ENCODE results near the gene ENGASE.
"Not testable (repeated sequence)": the region's sequence is repeated elsewhere in the genome, so short reads cannot be mapped to it uniquely, and the experiment has no call there.

Gene ENGASE

GRCh38 chr17:79074649-79075445, at the start of gene ENGASE:
Gene ENGASE (plus strand): TSS chr17:79074824. CDS start chr17:79074945, 121 bp downstream.
- Mint-ChIP-seq H3K36me3 (ENCODE audit: insufficient read depth) (peaks cover 5% of the 10 kb centered on the region), H3K9me3 (no peaks in the 10 kb centered on the region), H3K27ac (ENCODE audit: low read depth) (peak within 1 kb of the TSS; percentile 51), H3K27me3 (no peaks in the 10 kb centered on the region), H3K4me1 (peaks cover 12% of the 10 kb centered on the region), H3K4me3 (peak within 1 kb of the TSS; percentile 76)
- DNase-seq (ENCODE audit: low spot score in 2 of 2) (peak; percentile 77 to 81), ATAC-seq (replicated peaks; ENCODE audit: extremely low read depth, poor library complexity, severe bottlenecking) (peak; percentile 97)

GRCh38 chr17:79024901-79025737, 49.5 kb upstream of the ENGASE start:
- Mint-ChIP-seq H3K4me3 (peak overlapping the region; percentile 79), H3K27me3 (peaks cover 61% of the 10 kb centered on the region), H3K36me3 (ENCODE audit: insufficient read depth) (no peaks in the 10 kb centered on the region), H3K27ac (ENCODE audit: low read depth) (no peak overlapping the region), H3K4me1 (peaks cover 10% of the 10 kb centered on the region), H3K9me3 (no peaks in the 10 kb centered on the region)
- DNase-seq (ENCODE audit: low spot score in 2 of 2): no peak
- no peak for ATAC-seq (replicated peaks; ENCODE audit: extremely low read depth, poor library complexity, severe bottlenecking)

GRCh38 chr17:79026376-79027273, 48.0 kb upstream of the ENGASE start:
- H3K27me3 Mint-ChIP-seq: peaks cover 76% of the 10 kb centered on the region
- H3K27ac Mint-ChIP-seq (ENCODE audit: low read depth): no peak overlapping the region
- ATAC-seq (replicated peaks; ENCODE audit: extremely low read depth, poor library complexity, severe bottlenecking): no peak
- no peak for DNase-seq (ENCODE audit: low spot score in 2 of 2)
- H3K4me3 Mint-ChIP-seq: no peak overlapping the region
- H3K4me1 Mint-ChIP-seq: peaks cover 10% of the 10 kb centered on the region
- no peaks in the 10 kb centered on the region for H3K9me3 Mint-ChIP-seq
- H3K36me3 Mint-ChIP-seq (ENCODE audit: insufficient read depth): no peaks in the 10 kb centered on the region

- ATAC-seq (replicated peaks; ENCODE audit: extremely low read depth, poor library complexity, severe bottlenecking): no peak
- H3K4me3 Mint-ChIP-seq: no peak overlapping the region
These were observed 47.2 kb upstream of the ENGASE start for GRCh38 chr17:79027274-79027924.

GRCh38 chr17:79027925-79028491, 46.6 kb upstream of the ENGASE start:
- Mint-ChIP-seq H3K4me3 (no peak overlapping the region), H3K27ac (ENCODE audit: low read depth) (no peak overlapping the region), H3K4me1 (peaks cover 10% of the 10 kb centered on the region), H3K36me3 (ENCODE audit: insufficient read depth) (no peaks in the 10 kb centered on the region), H3K27me3 (peaks cover 90% of the 10 kb centered on the region), H3K9me3 (no peaks in the 10 kb centered on the region)
- no peak for ATAC-seq (replicated peaks; ENCODE audit: extremely low read depth, poor library complexity, severe bottlenecking)
- no peak for DNase-seq (ENCODE audit: low spot score in 2 of 2)

More at GRCh38 chr17:79027274-79027924, 47.2 kb upstream of the ENGASE start:
- H3K27me3 Mint-ChIP-seq: peaks cover 83% of the 10 kb centered on the region
- H3K27ac Mint-ChIP-seq (ENCODE audit: low read depth): no peak overlapping the region
- H3K36me3 Mint-ChIP-seq (ENCODE audit: insufficient read depth): no peaks in the 10 kb centered on the region
- H3K4me1 Mint-ChIP-seq: peaks cover 10% of the 10 kb centered on the region
- DNase-seq (ENCODE audit: low spot score in 2 of 2): no peak
- no peaks in the 10 kb centered on the region for H3K9me3 Mint-ChIP-seq

- DNase-seq (ENCODE audit: low spot score in 2 of 2) (no peak), ATAC-seq (replicated peaks; ENCODE audit: extremely low read depth, poor library complexity, severe bottlenecking) (no peak)
- Mint-ChIP-seq H3K36me3 (ENCODE audit: insufficient read depth) (no peaks in the 10 kb centered on the region), H3K27ac (ENCODE audit: low read depth) (no peak overlapping the region), H3K27me3 (peaks cover 97% of the 10 kb centered on the region), H3K4me1 (peaks cover 10% of the 10 kb centered on the region), H3K4me3 (no peak overlapping the region), H3K9me3 (no peaks in the 10 kb centered on the region)
These were observed 45.9 kb upstream of the ENGASE start for GRCh38 chr17:79028496-79029326.

GRCh38 chr17:79029327-79030009, 45.2 kb upstream of the ENGASE start:
- DNase-seq (ENCODE audit: low spot score in 2 of 2) (no peak), ATAC-seq (replicated peaks; ENCODE audit: extremely low read depth, poor library complexity, severe bottlenecking) (no peak)
- H3K4me3 Mint-ChIP-seq: no peak overlapping the region
- peaks cover 95% of the 10 kb centered on the region for H3K27me3 Mint-ChIP-seq
- H3K9me3 Mint-ChIP-seq: no peaks in the 10 kb centered on the region
- H3K36me3 Mint-ChIP-seq (ENCODE audit: insufficient read depth): no peaks in the 10 kb centered on the region
- H3K27ac Mint-ChIP-seq (ENCODE audit: low read depth): no peak overlapping the region
- peaks cover 3% of the 10 kb centered on the region for H3K4me1 Mint-ChIP-seq

GRCh38 chr17:79030636-79031035, 44.0 kb upstream of the ENGASE start:
- peaks cover 83% of the 10 kb centered on the region for H3K27me3 Mint-ChIP-seq
- not testable (repeated sequence) for H3K27ac Mint-ChIP-seq (ENCODE audit: low read depth); H3K36me3 Mint-ChIP-seq (ENCODE audit: insufficient read depth); DNase-seq (ENCODE audit: low spot score in 2 of 2); ATAC-seq (replicated peaks; ENCODE audit: extremely low read depth, poor library complexity, severe bottlenecking); H3K9me3 Mint-ChIP-seq; H3K4me3 Mint-ChIP-seq; H3K4me1 Mint-ChIP-seq

- DNase-seq (ENCODE audit: low spot score in 2 of 2): no peak
These were observed 42.4 kb upstream of the ENGASE start for GRCh38 chr17:79031996-79032875.

GRCh38 chr17:79033046-79033616, 41.5 kb upstream of the ENGASE start:
- Mint-ChIP-seq H3K36me3 (ENCODE audit: insufficient read depth) (no peaks in the 10 kb centered on the region), H3K4me1 (no peaks in the 10 kb centered on the region), H3K4me3 (no peak overlapping the region), H3K27me3 (peaks cover 62% of the 10 kb centered on the region), H3K9me3 (no peaks in the 10 kb centered on the region), H3K27ac (ENCODE audit: low read depth) (no peak overlapping the region)
- DNase-seq (ENCODE audit: low spot score in 2 of 2) (no peak), ATAC-seq (replicated peaks; ENCODE audit: extremely low read depth, poor library complexity, severe bottlenecking) (no peak)

More at GRCh38 chr17:79031996-79032875, 42.4 kb upstream of the ENGASE start:
- no peak overlapping the region for H3K4me3 Mint-ChIP-seq
- H3K27ac Mint-ChIP-seq (ENCODE audit: low read depth): no peak overlapping the region
- H3K27me3 Mint-ChIP-seq: peaks cover 70% of the 10 kb centered on the region
- ATAC-seq (replicated peaks; ENCODE audit: extremely low read depth, poor library complexity, severe bottlenecking): no peak
- no peaks in the 10 kb centered on the region for H3K36me3 Mint-ChIP-seq (ENCODE audit: insufficient read depth)
- no peaks in the 10 kb centered on the region for H3K9me3 Mint-ChIP-seq
- H3K4me1 Mint-ChIP-seq: no peaks in the 10 kb centered on the region
